ENCODE measurements around the gene MYL2. TPM values are rescaled to one million over a fixed set of nuclear protein-coding genes. Genes with fewer than 3 reads are reported as not detected.
A peak's percentile ranks its signal among the peaks of the same experiment; 100 is the strongest.

The MYL2 gene
- polyA plus RNA-seq, 2 of the 4 experiments (the other 2 are of a cell fraction), result 0.13 TPM; not detected in 1

DNA sequence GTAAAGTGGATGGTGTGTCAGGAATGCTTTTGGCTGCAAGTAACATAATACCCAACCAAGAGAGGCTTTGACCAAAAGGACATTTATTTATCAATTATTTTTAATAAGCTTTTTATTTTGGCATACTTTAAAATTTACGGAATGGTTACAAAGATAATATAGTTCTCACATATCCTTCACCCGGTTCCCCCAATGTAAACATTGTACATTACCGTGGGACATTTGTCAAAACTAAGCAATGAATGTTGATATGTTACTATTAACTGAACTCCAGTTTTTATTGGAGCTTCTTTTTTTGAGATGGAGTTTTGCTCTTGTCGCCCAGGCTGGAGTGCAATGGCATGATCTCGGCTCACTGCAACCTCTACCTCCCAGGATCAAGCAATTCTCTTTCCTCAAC is 50.6 kb downstream of the MYL2 start:
- Histone ChIP-seq H3K4me1 (no peaks in the 10 kb centered on the region), H3K9me3 (no peaks in the 10 kb centered on the region), H3K4me3 (no peak overlapping the region), H3K4me2 (no peak overlapping the region), H3K27ac (no peak overlapping the region)
- ATAC-seq (no peak), DNase-seq (ENCODE audit: low read depth in 1 of 2, low spot score in 1 of 2) (no peak), FAIRE-seq (no peak)
- TF ChIP-seq RFX5 (IDR thresholded peaks at IDR 0.05), result no peak
- TF ChIP-seq RAD21 (conservative IDR thresholded peaks at IDR 0.05 in 1 of 2, IDR thresholded peaks at IDR 0.05 in 1 of 2), result no peak
- ChIA-PET POLR2A (no interaction called here), CTCF (interaction anchor here (1.7 kb wide), 1 partner anchor 18 kb away, joined by 10 read pairs; no protein-coding TSS in a partner anchor)
- WGBS (ENCODE audit: missing lambda C conversion rate), result 44% methylated on average over 5 of the region's 5 CpGs

DNA sequence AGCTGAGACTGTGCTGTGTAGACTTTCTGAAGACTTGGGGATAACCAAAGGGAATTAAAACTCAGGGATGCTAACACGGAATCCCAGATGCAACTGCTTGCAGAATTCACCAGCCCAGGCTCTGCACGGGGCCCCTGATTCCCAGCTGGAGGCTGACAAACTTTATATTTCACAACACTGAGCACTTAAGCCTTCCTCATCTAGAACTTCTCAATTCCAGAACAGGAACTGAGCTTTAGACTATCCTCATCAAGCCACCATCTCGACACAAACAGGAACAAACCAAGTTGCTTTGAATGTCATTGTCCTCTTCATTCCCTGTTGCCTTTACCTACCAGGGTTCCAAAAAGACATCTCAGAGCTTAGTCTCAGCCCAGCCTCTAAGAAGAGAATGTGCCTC is 51.4 kb downstream of the MYL2 start:
- H3K4me1 ChIP-seq, result no peaks in the 10 kb centered on the region
- no peak overlapping the region for H3K27ac ChIP-seq
- DNase-seq (ENCODE audit: low read depth in 1 of 2, low spot score in 1 of 2) (no peak), ATAC-seq (peak; percentile 32 to 38; a peak in 2 of 6 replicates), FAIRE-seq (no peak)
- H3K9me3 ChIP-seq, result no peaks in the 10 kb centered on the region
- no peak for TF ChIP-seq TFCP2L1 (CRISPR knock-in tag; IDR thresholded peaks at IDR 0.05)
- TF ChIP-seq POLR2A (IDR thresholded peaks at IDR 0.05; ENCODE audit: low read length), result no peak
- no peak for TF ChIP-seq KDM5A (IDR thresholded peaks at IDR 0.05)
- TF ChIP-seq RFX5 (IDR thresholded peaks at IDR 0.05), result no peak
- TF ChIP-seq EP300 (IDR thresholded peaks at IDR 0.05), result no peak
- TF ChIP-seq MAZ (IDR thresholded peaks at IDR 0.05; ENCODE audit: borderline replicate concordance, low read depth, low read length), result no peak
- TF ChIP-seq, protein P1, sequence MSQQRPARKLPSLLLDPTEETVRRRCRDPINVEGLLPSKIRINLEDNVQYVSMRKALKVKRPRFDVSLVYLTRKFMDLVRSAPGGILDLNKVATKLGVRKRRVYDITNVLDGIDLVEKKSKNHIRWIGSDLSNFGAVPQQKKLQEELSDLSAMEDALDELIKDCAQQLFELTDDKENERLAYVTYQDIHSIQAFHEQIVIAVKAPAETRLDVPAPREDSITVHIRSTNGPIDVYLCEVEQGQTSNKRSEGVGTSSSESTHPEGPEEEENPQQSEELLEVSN (IDR thresholded peaks at IDR 0.05; ENCODE audit: borderline replicate concordance, low read depth), result no peak
- TF ChIP-seq, protein P2, sequence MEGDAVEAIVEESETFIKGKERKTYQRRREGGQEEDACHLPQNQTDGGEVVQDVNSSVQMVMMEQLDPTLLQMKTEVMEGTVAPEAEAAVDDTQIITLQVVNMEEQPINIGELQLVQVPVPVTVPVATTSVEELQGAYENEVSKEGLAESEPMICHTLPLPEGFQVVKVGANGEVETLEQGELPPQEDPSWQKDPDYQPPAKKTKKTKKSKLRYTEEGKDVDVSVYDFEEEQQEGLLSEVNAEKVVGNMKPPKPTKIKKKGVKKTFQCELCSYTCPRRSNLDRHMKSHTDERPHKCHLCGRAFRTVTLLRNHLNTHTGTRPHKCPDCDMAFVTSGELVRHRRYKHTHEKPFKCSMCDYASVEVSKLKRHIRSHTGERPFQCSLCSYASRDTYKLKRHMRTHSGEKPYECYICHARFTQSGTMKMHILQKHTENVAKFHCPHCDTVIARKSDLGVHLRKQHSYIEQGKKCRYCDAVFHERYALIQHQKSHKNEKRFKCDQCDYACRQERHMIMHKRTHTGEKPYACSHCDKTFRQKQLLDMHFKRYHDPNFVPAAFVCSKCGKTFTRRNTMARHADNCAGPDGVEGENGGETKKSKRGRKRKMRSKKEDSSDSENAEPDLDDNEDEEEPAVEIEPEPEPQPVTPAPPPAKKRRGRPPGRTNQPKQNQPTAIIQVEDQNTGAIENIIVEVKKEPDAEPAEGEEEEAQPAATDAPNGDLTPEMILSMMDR (IDR thresholded peaks at IDR 0.05), result no peak
- TF ChIP-seq RCOR1 (IDR thresholded peaks at IDR 0.05; ENCODE audit: low read depth, low read length), result no peak
- no peak for TF ChIP-seq RNF2 (IDR thresholded peaks at IDR 0.05; ENCODE audit: borderline replicate concordance, low read depth)
- TF ChIP-seq EHMT2 (IDR thresholded peaks at IDR 0.05; ENCODE audit: low read depth), result no peak
- no peak overlapping the region for H3K4me3 ChIP-seq
- CTCF ChIA-PET, result interaction anchor here (1.7 kb wide), 1 partner anchor 19 kb away, joined by 10 read pairs; no protein-coding TSS in a partner anchor
- no peak overlapping the region for H3K4me2 ChIP-seq
- POLR2A ChIA-PET, result no interaction called here
- 5% methylated on average over 3 of the region's 3 CpGs for WGBS (ENCODE audit: missing lambda C conversion rate)

DNA sequence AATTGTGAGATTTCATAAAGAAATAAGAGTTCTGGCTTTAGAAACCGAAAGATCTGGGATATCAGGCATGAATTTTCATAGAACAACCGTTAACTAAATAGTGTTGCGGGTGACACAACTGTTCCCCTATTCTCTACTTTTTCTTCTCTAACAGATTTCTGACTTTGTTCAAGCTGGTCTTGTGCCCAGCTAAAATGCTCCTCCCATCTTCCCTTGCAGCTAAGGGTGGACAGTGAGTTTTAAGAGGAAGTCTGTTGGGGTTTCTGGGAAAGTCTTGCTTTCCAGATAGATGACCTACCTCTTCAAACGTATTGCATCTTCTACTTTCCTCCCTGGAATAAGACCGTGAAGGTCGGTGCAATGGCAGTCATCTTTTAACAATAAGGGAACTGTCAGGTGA is 54.9 kb downstream of the MYL2 start:
- no peaks in the 10 kb centered on the region for H3K9me3 ChIP-seq
- no peaks in the 10 kb centered on the region for H3K4me1 ChIP-seq
- no peak overlapping the region for H3K4me2 ChIP-seq
- ATAC-seq (no peak), DNase-seq (ENCODE audit: low read depth in 1 of 2, low spot score in 1 of 2) (no peak), FAIRE-seq (peak; percentile 84)
- no peak for TF ChIP-seq RFX5 (IDR thresholded peaks at IDR 0.05)
- H3K4me3 ChIP-seq, result no peak overlapping the region
- H3K27ac ChIP-seq, result no peak overlapping the region
- 68% methylated on average over 6 of the region's 6 CpGs for WGBS (ENCODE audit: missing lambda C conversion rate)
- CTCF ChIA-PET, result interaction anchor here (1.0 to 1.3 kb wide), 2 partner anchors 23 to 28 kb away, joined by 3 to 4 read pairs; no protein-coding TSS in a partner anchor
- POLR2A ChIA-PET, result no interaction called here

DNA sequence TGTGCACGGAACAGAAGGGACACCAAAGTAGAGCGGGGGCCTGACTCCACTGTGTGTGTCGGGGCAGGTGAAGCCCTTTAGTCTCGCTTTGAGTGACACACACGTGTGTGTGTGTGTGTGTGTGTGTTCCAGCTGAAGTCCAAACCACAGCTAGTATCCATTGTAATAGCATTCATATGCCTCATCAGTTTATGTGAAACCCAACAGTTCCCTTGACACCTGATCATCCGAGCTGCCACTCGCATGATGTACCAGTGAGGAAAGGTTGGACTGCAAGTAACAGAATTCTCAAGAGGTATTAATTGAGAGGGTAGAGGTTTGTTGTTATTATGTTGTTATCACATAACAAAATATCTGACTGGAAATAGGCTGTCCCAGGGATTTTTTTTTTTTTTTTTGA is 57.2 kb downstream of the MYL2 start:
- Histone ChIP-seq H3K4me2 (no peak overlapping the region), H3K27ac (no peak overlapping the region), H3K4me3 (no peak overlapping the region), H3K4me1 (no peaks in the 10 kb centered on the region), H3K9me3 (no peaks in the 10 kb centered on the region)
- FAIRE-seq, result no peak
- no peak for ATAC-seq
- ChIA-PET CTCF (interaction anchor here (0.6 to 2.4 kb wide), 6 partner anchors 11 to 117 kb away, joined by 3 to 11 read pairs (median 4); partner anchors contain the start of gene CCDC63), POLR2A (no interaction called here)
- TF ChIP-seq KDM5A (IDR thresholded peaks at IDR 0.05), result no peak
- TF ChIP-seq PHF8 (IDR thresholded peaks at IDR 0.05; ENCODE audit: borderline replicate concordance, low read depth), result no peak
- TF ChIP-seq ZC3H11A (IDR thresholded peaks at IDR 0.05), result no peak
- TF ChIP-seq KDM1A (IDR thresholded peaks at IDR 0.05; ENCODE audit: low read depth), result no peak
- no peak for TF ChIP-seq SREBF2 (IDR thresholded peaks at IDR 0.05)
- no peak for TF ChIP-seq RAD21 (conservative IDR thresholded peaks at IDR 0.05 in 1 of 2, IDR thresholded peaks at IDR 0.05 in 1 of 2)
- TF ChIP-seq HOXB13 (CRISPR knock-in tag; IDR thresholded peaks at IDR 0.05; ENCODE audit: low read depth), result no peak
- no peak for TF ChIP-seq JUNB (IDR thresholded peaks at IDR 0.05)
- TF ChIP-seq, protein P3, sequence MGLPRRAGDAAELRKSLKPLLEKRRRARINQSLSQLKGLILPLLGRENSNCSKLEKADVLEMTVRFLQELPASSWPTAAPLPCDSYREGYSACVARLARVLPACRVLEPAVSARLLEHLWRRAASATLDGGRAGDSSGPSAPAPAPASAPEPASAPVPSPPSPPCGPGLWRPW (IDR thresholded peaks at IDR 0.05), result no peak
- TF ChIP-seq RCOR1 (IDR thresholded peaks at IDR 0.05; ENCODE audit: low read depth, low read length), result no peak
- WGBS (ENCODE audit: missing lambda C conversion rate), result 62% methylated on average over 7 of the region's 7 CpGs
- DNase-seq (ENCODE audit: low read depth in 1 of 2, low spot score in 1 of 2), result no peak
